ENCODE results near the gene C10orf90.

- TF ChIP-seq CTCF (conservative IDR thresholded peaks at IDR 0.05 in 1 of 2, IDR thresholded peaks at IDR 0.05 in 1 of 2; ENCODE audit: extremely low read depth in 1 of 2, insufficient read depth in 1 of 2, low read depth in 1 of 2, low read length in 2 of 2) (no peak), EZH2 (IDR thresholded peaks at IDR 0.05; ENCODE audit: borderline replicate concordance, low read length) (no peak)
These were observed 15.3 kb upstream of the C10orf90 start for GRCh38 chr10:126685756-126686155.
